Measurements from ENCODE around the gene CDKL2.
"Not testable (repeated sequence)": the region's sequence is repeated elsewhere in the genome, so short reads cannot be mapped to it uniquely, and the experiment has no call there.

The CDKL2 gene

GRCh38 chr4:75547647-75548387 lies 82.5 kb downstream of the CDKL2 start:
- no peak for FAIRE-seq

GRCh38 chr4:75545526-75545925 lies 84.8 kb downstream of the CDKL2 start:
- FAIRE-seq = no peak

GRCh38 chr4:75544870-75545269 lies 85.5 kb downstream of the CDKL2 start:
- FAIRE-seq = no peak

- not testable (repeated sequence) for FAIRE-seq
Measured at GRCh38 chr4:75544220-75544619, 86.1 kb downstream of the CDKL2 start.

GRCh38 chr4:75542824-75543223 lies 87.5 kb downstream of the CDKL2 start:
- no peak for FAIRE-seq

GRCh38 chr4:75537308-75537707 lies 93.0 kb downstream of the CDKL2 start:
- not testable (repeated sequence) for FAIRE-seq

GRCh38 chr4:75533926-75534325 lies 96.4 kb downstream of the CDKL2 start:
- not testable (repeated sequence) for FAIRE-seq

- FAIRE-seq = not testable (repeated sequence)
Measured at GRCh38 chr4:75533339-75533887, 96.9 kb downstream of the CDKL2 start.

- FAIRE-seq = not testable (repeated sequence)
Measured at GRCh38 chr4:75531536-75532143, 98.7 kb downstream of the CDKL2 start.

GRCh38 chr4:75530556-75531322 lies 99.6 kb downstream of the CDKL2 start:
- no peak for FAIRE-seq

Data from A204.1 (cell line).